GM18507 (cell line): ENCODE data around the gene MT4.

Experiments used
- DNase-seq: peaks from one replicate; pipeline ENCODE4 v3.0.0; 2011; ENCODE audit warnings: low read depth; ENCODE audit not compliant: insufficient read length; ENCODE audit errors: extremely low spot score
- FAIRE-seq: peaks from 2 replicates; lab custom pipeline; 2011; peaks lifted over from hg19 to GRCh38; lab: Jason Lieb, UNC

The MT4 gene

GRCh38 chr16:56616608-56617211 lies 51.8 kb downstream of the MT4 start:
- FAIRE-seq (no peak), DNase-seq (no peak)

- no peak for DNase-seq
- no peak for FAIRE-seq
These were observed 52.6 kb downstream of the MT4 start for GRCh38 chr16:56617212-56618085.

GRCh38 chr16:56618138-56618537 lies 53.3 kb downstream of the MT4 start:
- DNase-seq (no peak), FAIRE-seq (no peak)
